ENCODE measurements around the gene SKP2.

DNA sequence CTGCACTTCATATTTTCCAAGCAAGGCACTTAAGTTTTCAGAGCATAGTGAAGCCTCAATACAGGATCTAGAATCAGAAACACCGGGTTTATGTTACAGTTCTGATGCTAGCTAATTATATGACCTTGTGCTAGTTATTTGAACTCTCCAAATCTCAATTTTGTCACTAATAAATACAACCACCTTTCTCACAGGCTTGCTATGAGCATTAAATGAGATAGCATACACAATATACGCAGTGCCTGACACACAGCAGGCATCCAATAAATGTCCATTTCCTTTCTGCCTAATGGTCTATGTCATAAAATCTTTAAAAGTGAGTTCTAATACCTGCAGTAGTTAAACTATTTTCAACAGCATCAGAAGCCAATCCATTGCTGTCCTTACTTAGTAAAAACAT is 56.9 kb downstream of the SKP2 start:
- TF ChIP-seq, protein P1, sequence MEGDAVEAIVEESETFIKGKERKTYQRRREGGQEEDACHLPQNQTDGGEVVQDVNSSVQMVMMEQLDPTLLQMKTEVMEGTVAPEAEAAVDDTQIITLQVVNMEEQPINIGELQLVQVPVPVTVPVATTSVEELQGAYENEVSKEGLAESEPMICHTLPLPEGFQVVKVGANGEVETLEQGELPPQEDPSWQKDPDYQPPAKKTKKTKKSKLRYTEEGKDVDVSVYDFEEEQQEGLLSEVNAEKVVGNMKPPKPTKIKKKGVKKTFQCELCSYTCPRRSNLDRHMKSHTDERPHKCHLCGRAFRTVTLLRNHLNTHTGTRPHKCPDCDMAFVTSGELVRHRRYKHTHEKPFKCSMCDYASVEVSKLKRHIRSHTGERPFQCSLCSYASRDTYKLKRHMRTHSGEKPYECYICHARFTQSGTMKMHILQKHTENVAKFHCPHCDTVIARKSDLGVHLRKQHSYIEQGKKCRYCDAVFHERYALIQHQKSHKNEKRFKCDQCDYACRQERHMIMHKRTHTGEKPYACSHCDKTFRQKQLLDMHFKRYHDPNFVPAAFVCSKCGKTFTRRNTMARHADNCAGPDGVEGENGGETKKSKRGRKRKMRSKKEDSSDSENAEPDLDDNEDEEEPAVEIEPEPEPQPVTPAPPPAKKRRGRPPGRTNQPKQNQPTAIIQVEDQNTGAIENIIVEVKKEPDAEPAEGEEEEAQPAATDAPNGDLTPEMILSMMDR (IDR thresholded peaks at IDR 0.05 in 8 of 11, conservative IDR thresholded peaks at IDR 0.05 in 3 of 11): no peak
- no peak for TF ChIP-seq POLR2AphosphoS5 (IDR thresholded peaks at IDR 0.05)

Measured in spleen (tissue), 7 donors.